ENCODE data around the gene RCBTB1.

RCBTB1 gene

DNA sequence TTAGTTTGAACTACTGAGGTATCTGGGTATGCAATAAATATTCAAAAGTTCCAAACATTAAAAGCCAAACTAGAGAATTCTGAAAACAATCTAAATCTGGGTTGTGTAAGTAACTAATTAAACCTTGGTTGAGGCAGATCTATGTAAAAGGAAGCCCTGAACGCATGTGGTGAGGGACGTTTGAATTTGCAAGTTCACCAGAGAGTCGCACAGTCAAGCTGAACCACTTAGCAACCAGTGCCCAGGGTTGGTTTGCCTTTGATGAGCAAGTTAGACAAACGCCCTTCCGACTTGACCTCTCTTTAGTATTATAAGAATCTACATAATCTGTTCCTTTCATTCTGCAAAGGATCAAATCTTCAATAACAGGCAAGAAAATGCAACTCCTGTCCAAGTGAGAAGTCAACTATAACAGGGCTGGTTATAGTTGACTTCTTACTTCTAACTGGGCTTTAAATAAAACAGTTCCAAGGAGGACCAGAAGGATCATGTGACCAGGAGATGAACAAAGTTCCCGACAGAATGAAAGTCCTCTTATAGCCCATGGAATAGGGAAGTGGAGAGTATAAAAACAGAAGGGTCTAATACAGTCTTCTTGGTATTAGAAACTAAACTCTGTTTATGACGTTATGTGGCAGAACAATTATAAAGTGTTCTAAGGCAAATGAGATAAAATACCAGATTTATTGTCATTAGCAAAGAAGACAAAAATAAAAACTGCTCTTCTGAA lies 49.0 kb downstream of the RCBTB1 start:
- Mint-ChIP-seq H3K27ac (no peak overlapping the region), H3K4me3 (no peak overlapping the region), H3K9me3 (no peaks in the 10 kb centered on the region), H3K27me3 (ENCODE audit: low read depth) (no peaks in the 10 kb centered on the region), H3K4me1 (no peaks in the 10 kb centered on the region), H3K36me3 (ENCODE audit: low read depth) (peaks cover 67% of the 10 kb centered on the region)
- TF ChIP-seq, protein P1, sequence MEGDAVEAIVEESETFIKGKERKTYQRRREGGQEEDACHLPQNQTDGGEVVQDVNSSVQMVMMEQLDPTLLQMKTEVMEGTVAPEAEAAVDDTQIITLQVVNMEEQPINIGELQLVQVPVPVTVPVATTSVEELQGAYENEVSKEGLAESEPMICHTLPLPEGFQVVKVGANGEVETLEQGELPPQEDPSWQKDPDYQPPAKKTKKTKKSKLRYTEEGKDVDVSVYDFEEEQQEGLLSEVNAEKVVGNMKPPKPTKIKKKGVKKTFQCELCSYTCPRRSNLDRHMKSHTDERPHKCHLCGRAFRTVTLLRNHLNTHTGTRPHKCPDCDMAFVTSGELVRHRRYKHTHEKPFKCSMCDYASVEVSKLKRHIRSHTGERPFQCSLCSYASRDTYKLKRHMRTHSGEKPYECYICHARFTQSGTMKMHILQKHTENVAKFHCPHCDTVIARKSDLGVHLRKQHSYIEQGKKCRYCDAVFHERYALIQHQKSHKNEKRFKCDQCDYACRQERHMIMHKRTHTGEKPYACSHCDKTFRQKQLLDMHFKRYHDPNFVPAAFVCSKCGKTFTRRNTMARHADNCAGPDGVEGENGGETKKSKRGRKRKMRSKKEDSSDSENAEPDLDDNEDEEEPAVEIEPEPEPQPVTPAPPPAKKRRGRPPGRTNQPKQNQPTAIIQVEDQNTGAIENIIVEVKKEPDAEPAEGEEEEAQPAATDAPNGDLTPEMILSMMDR (IDR thresholded peaks at IDR 0.05; ENCODE audit: unreplicated experiment in 3 of 3) = no peak

DNA sequence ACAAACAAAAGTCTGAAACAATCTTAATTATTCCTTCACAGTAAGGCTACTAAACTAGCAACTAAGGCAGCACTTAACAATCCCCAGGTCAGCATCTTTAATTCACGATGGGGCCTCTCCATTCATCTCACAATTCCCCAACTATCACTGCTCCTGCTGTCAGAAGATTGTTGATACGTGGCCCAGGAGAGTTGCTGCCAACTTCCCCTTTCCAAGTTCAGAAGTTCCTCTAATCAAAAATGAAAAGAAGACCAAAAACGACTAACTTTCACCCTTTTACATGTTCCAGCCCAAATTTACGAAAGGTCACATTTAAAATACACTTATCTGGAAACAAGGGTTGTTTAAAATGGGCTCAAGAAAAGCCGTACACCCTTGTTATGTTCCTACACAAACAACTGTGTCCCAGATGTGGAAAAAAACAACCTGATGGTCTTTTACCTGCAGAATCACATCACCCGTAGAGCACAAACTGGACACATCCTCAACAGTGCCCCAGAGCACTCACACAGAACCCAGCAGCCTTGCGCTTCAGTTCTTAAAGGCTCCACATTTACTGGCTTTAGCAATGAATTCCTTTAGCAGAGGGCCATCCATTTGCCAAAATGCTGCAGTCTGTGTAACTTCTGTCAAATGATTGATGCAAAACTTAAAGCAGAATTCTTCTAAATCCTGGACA lies 51.6 kb downstream of the RCBTB1 start:
- Mint-ChIP-seq H3K4me1 (no peaks in the 10 kb centered on the region), H3K27me3 (ENCODE audit: low read depth) (no peaks in the 10 kb centered on the region), H3K36me3 (ENCODE audit: low read depth) (peaks cover 69% of the 10 kb centered on the region), H3K27ac (no peak overlapping the region), H3K4me3 (no peak overlapping the region), H3K9me3 (no peaks in the 10 kb centered on the region)
- TF ChIP-seq, protein P1 (IDR thresholded peaks at IDR 0.05; ENCODE audit: unreplicated experiment in 3 of 3) = no peak

DNA sequence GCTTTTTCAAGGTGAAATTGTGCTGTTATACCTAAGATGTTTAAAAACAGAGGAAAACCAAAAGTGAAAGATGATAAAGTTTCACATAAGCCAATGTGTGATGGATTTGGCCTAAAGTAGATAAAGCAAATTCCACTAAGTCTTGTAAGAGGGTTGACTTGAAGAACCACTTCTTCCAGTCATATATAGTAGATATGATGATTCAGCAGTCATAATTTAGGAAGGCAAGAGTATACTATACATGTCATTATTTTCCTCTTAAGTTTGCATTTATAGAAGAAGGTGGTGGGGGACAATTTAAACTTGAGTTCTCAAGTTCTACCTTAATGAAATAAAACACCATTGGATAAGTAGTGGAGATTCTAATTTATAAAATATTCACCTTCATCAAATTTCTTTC lies 52.3 kb downstream of the RCBTB1 start:
- no peaks in the 10 kb centered on the region for H3K27me3 Mint-ChIP-seq (ENCODE audit: low read depth)
- H3K4me3 Mint-ChIP-seq = no peak overlapping the region
- H3K4me1 Mint-ChIP-seq = no peaks in the 10 kb centered on the region
- TF ChIP-seq, protein P1 (IDR thresholded peaks at IDR 0.05; ENCODE audit: unreplicated experiment in 3 of 3) = no peak
- H3K9me3 Mint-ChIP-seq = no peaks in the 10 kb centered on the region
- peaks cover 70% of the 10 kb centered on the region for H3K36me3 Mint-ChIP-seq (ENCODE audit: low read depth)
- H3K27ac Mint-ChIP-seq = peak overlapping the region in 2 of 3 experiments; percentile 37 to 77

DNA sequence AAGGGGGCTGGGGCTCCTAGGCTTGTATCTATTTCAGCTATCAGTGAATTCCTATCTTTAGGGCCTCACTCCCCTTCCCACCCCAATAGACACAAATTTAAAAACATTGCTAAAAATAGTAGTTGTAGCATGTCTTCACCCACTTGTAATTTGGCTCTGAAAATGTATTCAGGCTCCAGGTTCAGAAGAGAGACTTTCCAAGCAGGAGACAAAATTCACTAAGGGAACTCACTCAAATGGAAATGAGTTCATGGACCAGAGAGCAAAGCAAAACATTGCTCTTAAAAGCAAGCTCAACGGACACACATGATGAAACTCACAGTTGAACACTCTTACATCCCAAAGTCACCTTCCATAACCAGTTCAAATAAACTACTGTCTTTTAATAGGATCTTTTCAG lies 52.8 kb downstream of the RCBTB1 start:
- no peaks in the 10 kb centered on the region for H3K27me3 Mint-ChIP-seq (ENCODE audit: low read depth)
- TF ChIP-seq, protein P1 (IDR thresholded peaks at IDR 0.05; ENCODE audit: unreplicated experiment in 3 of 3) = no peak

DNA sequence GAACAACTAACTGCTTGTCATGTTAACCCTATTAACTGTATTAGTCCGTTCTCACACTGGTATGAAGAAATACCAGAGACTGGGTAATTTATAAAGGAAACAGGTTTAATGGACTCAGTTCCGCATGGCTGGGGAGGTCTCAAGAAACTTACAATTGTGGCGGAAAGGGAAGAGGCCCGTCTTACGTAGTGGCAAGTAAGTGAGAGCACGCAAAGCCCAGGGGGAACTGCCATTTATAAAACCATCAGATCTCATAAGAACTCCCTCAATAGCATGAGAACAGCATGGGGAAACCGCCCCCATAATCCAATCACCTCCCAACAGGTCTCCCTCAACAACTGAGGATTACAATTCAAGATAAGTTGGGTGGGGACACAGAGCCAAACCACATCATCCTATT lies 54.9 kb downstream of the RCBTB1 start:
- Mint-ChIP-seq H3K27me3 (ENCODE audit: low read depth) (no peaks in the 10 kb centered on the region), H3K9me3 (no peaks in the 10 kb centered on the region), H3K27ac (peak overlapping the region in 1 of 3 experiments; percentile 25), H3K36me3 (ENCODE audit: low read depth) (peaks cover 57% of the 10 kb centered on the region), H3K4me1 (no peaks in the 10 kb centered on the region), H3K4me3 (no peak overlapping the region)
- TF ChIP-seq, protein P1 (IDR thresholded peaks at IDR 0.05; ENCODE audit: unreplicated experiment in 3 of 3) = no peak

More for the DNA sequence above, 52.8 kb downstream of the RCBTB1 start:
- H3K4me3 Mint-ChIP-seq = no peak overlapping the region
- H3K36me3 Mint-ChIP-seq (ENCODE audit: low read depth) = peaks cover 66% of the 10 kb centered on the region
- H3K27ac Mint-ChIP-seq = peak overlapping the region in 1 of 3 experiments; percentile 77
- no peaks in the 10 kb centered on the region for H3K4me1 Mint-ChIP-seq
- no peaks in the 10 kb centered on the region for H3K9me3 Mint-ChIP-seq
